Ascending aorta (tissue), 2 donors: ENCODE measurements around the gene RPE. TPM values are rescaled to one million over a fixed set of nuclear protein-coding genes. Genes with fewer than 3 reads are reported as not detected.

Experiments
- DNase-seq, 2 donors: peaks; one replicate each; pipeline ENCODE4 v3.0.0-alpha.2; 2019; ENCODE audit warnings: low spot score in 2 of 2
- H3K27ac ChIP-seq, 2 donors: fragments of 200-600 bp; sonication (generic); one replicate each; pipeline ENCODE4 v1.5.1; 2016 to 2017; ENCODE audit warnings: mild to moderate bottlenecking in 1 of 2
- H3K27me3 ChIP-seq: fragments of 200-600 bp; sonication (generic); one replicate; pipeline ENCODE4 v1.5.1; 2017
- H3K36me3 ChIP-seq, 2 donors: fragments of 200-600 bp; sonication (generic); one replicate each; pipeline ENCODE4 v1.5.1; 2016
- H3K4me1 ChIP-seq, 2 donors: fragments of 200-600 bp; sonication (generic); one replicate each; pipeline ENCODE4 v1.5.1; 2016 to 2017; ENCODE audit warnings: mild to moderate bottlenecking in 1 of 2
- H3K4me3 ChIP-seq, 2 donors: fragments of 200-600 bp; sonication (generic); one replicate each; pipeline ENCODE4 v1.5.1; 2016 to 2017; ENCODE audit warnings: mild to moderate bottlenecking in 1 of 2
- H3K9me3 ChIP-seq, 2 donors: fragments of 200-600 bp; sonication (generic); one replicate each; pipeline ENCODE4 v1.5.1; 2016
- intact Hi-C: fragments of 100-400 bp; cut with DNase I; formaldehyde crosslinking; loops from one replicate; pipeline ENCODE4 v1.15.1; 2023
- total RNA-seq: library from RNA; depleted of rRNA; stranded (reverse); fragments of >200 nt; gene quantifications from one replicate; pipeline ENCODE4 v1.1.0, GENCODE V29; 2016
- TF ChIP-seq, protein P1 (sequence below), 3 experiments: fragments of 200-600 bp in 2 of 3; fragments of 450-650 bp in 1 of 3; sonication (generic) in 2 of 3; IDR thresholded peaks; one replicate each; pipeline ENCODE4 v1.5.1; 2016 to 2019; ENCODE audit warnings: antibody characterized with exemption in 3 of 3, mild to moderate bottlenecking in 1 of 3, moderate library complexity in 1 of 3

The RPE gene
- total RNA-seq, 1 donor from 2014 or later, result 45.0 TPM

DNA sequence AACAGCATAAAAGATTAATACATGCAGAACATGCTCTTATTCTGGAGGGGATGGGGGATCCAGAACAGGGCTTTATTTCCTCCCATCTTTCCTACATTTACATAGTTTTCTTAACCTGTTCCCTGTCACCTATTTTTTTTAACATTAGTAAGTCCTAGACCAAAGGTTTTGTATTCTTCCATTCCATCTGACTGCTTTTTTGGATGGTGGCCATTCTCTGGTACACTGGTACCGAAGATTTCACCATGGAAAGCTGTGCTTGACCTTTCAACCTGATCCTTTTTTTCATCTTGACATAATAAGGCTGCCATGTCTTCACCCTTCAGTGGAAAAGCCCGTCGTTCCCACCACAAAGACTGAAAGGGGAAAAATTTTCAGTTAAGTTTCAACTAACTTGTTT is 20.4 kb downstream of the RPE start:
- Histone ChIP-seq H3K36me3 (peaks cover 45 to 82% of the 10 kb centered on the region in 2 donors), H3K4me3 (no peak overlapping the region), H3K27ac (no peak overlapping the region), H3K27me3 (no peaks in the 10 kb centered on the region), H3K4me1 (no peaks in the 10 kb centered on the region), H3K9me3 (no peaks in the 10 kb centered on the region)
- intact Hi-C loops, result no loop called here
- TF ChIP-seq, protein P1, sequence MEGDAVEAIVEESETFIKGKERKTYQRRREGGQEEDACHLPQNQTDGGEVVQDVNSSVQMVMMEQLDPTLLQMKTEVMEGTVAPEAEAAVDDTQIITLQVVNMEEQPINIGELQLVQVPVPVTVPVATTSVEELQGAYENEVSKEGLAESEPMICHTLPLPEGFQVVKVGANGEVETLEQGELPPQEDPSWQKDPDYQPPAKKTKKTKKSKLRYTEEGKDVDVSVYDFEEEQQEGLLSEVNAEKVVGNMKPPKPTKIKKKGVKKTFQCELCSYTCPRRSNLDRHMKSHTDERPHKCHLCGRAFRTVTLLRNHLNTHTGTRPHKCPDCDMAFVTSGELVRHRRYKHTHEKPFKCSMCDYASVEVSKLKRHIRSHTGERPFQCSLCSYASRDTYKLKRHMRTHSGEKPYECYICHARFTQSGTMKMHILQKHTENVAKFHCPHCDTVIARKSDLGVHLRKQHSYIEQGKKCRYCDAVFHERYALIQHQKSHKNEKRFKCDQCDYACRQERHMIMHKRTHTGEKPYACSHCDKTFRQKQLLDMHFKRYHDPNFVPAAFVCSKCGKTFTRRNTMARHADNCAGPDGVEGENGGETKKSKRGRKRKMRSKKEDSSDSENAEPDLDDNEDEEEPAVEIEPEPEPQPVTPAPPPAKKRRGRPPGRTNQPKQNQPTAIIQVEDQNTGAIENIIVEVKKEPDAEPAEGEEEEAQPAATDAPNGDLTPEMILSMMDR (IDR thresholded peaks at IDR 0.05), result no peak
- no peak for DNase-seq

DNA sequence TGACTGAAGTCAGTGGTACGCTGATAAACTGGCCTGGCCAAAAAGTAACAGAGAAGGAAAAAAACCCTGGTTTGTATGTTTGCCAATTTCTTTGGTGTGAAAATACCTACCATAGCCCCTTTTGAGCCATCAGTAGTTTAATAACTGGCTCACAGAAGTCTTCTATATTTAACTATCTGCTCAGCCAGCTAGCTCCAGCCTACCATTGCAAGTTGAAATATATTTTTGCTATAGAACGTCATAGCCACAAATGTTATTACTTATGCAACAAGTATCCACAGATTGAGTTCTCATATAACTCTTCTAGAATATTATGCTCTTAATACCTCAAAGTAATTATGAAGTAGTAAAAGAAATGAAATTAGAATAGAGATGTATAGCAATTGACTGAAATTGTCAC is 25.2 kb downstream of the RPE start:
- Histone ChIP-seq H3K27ac (no peak overlapping the region), H3K36me3 (peaks cover 22 to 39% of the 10 kb centered on the region in 2 donors), H3K4me3 (no peak overlapping the region), H3K27me3 (no peaks in the 10 kb centered on the region), H3K9me3 (no peaks in the 10 kb centered on the region), H3K4me1 (no peaks in the 10 kb centered on the region)
- intact Hi-C loops, result no loop called here
- DNase-seq, result no peak
- TF ChIP-seq, protein P1 (IDR thresholded peaks at IDR 0.05), result no peak

DNA sequence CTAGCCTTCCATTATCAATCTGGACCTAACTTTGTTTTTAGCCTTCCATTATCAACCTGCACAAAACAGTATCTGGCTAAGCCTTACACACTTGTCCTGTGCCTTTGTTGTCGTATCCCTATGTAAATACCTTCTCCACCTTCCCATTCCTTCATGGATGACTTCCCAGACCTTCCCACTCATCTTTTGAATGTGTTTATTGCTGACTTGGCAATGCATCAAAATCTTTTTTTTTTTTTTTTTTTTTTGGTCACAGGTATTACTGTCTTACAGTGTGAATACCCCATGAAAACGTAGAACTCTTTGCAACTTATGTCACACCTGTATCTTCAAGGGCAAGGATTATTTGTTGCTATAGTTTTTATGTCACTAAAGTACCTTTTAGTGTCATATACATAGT is 25.7 kb downstream of the RPE start:
- no peak for DNase-seq
- TF ChIP-seq, protein P1 (IDR thresholded peaks at IDR 0.05), result no peak
- no peak overlapping the region for H3K27ac ChIP-seq
- no peak overlapping the region for H3K4me3 ChIP-seq
- no peaks in the 10 kb centered on the region for H3K9me3 ChIP-seq
- intact Hi-C loops, result no loop called here
- H3K4me1 ChIP-seq, result no peaks in the 10 kb centered on the region
- H3K27me3 ChIP-seq, result no peaks in the 10 kb centered on the region
- peaks cover 19 to 33% of the 10 kb centered on the region in 2 donors for H3K36me3 ChIP-seq

DNA sequence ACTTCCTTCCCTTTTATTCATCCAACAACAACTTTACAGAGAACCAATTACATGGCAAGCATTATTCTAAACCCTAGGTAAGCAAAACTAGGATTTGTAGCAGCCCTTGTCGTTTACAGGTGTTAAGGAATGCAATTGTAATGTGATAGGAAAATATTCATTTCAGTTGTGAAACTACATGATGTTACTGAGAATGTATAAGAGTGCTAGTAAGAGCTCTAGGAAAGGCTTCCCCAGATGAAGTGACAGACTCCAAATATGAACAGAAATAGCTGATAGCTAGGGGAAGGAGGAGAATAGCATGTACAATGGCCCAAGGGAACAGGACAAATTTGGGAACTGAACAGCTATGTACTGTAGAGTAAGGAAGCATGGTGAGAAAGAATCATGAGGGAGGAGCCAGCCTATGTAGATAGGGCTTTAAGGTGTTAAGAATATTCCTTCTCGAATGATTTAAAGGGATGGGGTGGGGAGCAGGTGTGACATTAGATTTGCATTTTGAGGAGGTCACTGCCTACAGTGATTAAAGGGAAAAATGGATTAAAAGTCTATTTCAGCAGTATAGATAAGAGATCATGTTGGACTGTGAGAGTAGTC is 31.7 kb downstream of the RPE start:
- intact Hi-C loops, result no loop called here
- H3K27ac ChIP-seq, result no peak overlapping the region
- no peaks in the 10 kb centered on the region for H3K27me3 ChIP-seq
- no peaks in the 10 kb centered on the region for H3K9me3 ChIP-seq
- no peak overlapping the region for H3K4me3 ChIP-seq
- DNase-seq, result no peak
- H3K36me3 ChIP-seq, result peaks cover 0 to 5% of the 10 kb centered on the region in 2 donors
- TF ChIP-seq, protein P1 (IDR thresholded peaks at IDR 0.05), result no peak
- H3K4me1 ChIP-seq, result no peaks in the 10 kb centered on the region

DNA sequence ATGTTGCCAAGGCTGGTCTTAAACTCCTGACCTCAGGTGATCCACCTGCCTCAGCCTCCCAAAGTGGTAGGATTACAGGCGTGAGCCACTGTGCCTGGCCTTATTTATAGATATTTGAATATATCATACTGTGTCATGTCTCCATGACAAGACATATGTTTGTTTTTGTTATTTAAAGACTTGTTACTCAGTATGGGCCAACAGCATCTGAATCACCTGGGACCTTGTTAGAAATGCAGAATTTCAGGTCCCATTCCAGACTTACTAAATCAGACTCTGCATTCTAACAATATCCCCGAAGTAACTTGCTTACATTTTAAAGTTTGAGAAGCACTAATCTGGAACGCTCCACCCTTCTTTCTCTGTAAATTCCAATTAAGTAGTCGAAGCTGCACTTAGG is 33.2 kb downstream of the RPE start:
- TF ChIP-seq, protein P1 (IDR thresholded peaks at IDR 0.05), result no peak
- no peaks in the 10 kb centered on the region for H3K27me3 ChIP-seq
- H3K4me1 ChIP-seq, result no peaks in the 10 kb centered on the region
- no peaks in the 10 kb centered on the region for H3K9me3 ChIP-seq
- H3K36me3 ChIP-seq, result peaks cover 0 to 5% of the 10 kb centered on the region in 2 donors
- no peak overlapping the region for H3K4me3 ChIP-seq
- no peak for DNase-seq
- no peak overlapping the region for H3K27ac ChIP-seq
- intact Hi-C loops, result no loop called here

DNA sequence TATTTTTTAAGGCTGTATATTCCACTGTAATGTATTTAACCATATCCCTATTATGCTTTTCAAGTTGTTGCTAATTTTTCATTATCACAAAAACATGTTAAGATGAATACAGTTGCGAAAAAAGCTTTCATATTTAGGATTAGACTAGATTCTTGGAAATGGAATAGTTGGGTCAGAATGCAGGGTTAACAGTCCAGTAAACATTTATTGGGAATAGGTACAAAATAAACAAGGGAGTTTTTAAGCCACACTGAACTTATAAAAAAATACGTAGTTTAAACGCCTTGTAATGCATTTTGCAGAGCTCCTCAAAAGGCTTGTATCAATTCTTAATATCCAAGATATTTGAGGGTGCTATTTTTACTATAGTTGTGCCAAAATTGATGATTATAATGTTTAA is 35.6 kb downstream of the RPE start:
- TF ChIP-seq, protein P1 (IDR thresholded peaks at IDR 0.05), result no peak
- no peak overlapping the region for H3K4me3 ChIP-seq
- no peaks in the 10 kb centered on the region for H3K9me3 ChIP-seq
- no peak overlapping the region for H3K27ac ChIP-seq
- no peak for DNase-seq
- H3K4me1 ChIP-seq, result no peaks in the 10 kb centered on the region
- intact Hi-C loops, result no loop called here
- H3K36me3 ChIP-seq, result peaks cover 3 to 5% of the 10 kb centered on the region in 2 donors
- H3K27me3 ChIP-seq, result no peaks in the 10 kb centered on the region
